Raji (cell line): Measurements from ENCODE around the gene FBLN2.

Experiments
- POLR2A ChIP-seq: IDR thresholded peaks from 2 replicates; pipeline ENCODE4 v1.6.1; 2011; ENCODE audit warnings: low read depth, low read length, control low read depth; ENCODE audit not compliant: insufficient read depth

Gene FBLN2

DNA sequence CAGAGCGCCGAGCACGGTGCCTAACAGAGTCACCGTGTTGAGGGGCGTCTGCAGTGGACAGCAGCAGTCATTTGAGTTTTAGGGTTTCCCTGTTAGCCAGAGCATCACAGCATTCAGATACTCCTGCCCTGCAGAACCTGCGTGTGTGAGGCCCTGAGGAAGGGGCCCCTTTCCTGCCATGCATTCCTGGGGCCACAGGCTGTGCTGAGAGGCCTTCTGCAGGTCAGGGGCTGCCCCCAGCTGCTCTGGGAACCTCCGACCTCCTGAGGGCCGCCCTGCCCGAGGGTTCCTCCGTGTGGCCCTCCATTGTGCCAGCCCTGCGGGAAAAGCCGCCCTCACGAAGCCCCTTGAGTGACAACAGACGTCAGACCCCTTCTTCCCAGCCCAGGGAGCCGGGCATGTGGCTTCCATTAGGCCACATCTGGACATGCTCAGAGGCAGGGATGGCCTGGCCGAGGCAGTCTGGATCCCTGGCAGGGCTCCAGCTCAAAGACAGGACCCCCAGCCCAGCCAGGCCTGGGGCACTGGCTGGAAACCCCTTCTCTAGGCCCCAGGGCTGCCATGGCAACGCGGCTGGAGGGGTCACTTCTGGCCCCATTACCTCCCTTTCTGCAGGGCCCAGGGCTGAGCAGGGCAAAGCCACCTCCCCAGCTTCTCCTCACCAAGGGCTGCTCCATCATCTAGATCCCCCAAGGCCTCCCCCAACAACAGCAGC lies 25.3 kb downstream of the FBLN2 start:
- no peak for TF ChIP-seq POLR2A

DNA sequence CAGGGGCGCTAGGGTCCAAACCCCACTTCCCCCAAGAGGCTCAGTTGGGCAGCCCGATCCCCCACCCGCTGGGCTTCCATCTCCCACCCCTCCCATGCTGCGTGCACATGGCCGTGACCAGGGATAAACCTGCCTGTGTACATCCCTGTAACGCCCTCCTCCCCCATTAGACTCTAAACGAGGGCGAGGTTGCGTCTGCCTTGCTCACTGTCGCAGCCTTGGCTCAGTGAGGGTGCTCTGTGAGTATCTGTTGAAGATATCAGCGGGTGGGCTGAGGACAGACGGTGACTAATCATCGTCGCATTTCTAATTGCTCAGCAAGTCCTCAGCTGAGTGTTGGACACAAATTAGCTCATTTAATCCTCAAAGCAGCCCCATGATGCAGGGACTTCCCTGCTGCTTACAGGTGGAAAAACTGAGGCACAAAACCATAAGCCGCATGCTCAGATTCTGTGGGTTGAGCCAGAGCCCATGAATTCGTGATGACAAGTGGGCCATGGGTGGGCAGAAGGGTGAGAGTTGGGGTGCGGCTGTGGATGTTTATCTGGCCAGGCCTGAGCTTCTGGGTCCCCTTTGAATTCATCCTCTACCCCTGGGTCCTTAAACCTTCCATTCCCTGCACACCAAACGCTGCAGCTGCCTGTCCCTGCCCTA lies 26.0 kb downstream of the FBLN2 start:
- TF ChIP-seq POLR2A, result no peak

GRCh38 chr3:13575459-13576061 lies 26.6 kb downstream of the FBLN2 start:
- TF ChIP-seq POLR2A, result no peak

GRCh38 chr3:13577181-13578121 lies 28.5 kb downstream of the FBLN2 start:
- no peak for TF ChIP-seq POLR2A

GRCh38 chr3:13578251-13578650 lies 29.3 kb downstream of the FBLN2 start:
- no peak for TF ChIP-seq POLR2A

DNA sequence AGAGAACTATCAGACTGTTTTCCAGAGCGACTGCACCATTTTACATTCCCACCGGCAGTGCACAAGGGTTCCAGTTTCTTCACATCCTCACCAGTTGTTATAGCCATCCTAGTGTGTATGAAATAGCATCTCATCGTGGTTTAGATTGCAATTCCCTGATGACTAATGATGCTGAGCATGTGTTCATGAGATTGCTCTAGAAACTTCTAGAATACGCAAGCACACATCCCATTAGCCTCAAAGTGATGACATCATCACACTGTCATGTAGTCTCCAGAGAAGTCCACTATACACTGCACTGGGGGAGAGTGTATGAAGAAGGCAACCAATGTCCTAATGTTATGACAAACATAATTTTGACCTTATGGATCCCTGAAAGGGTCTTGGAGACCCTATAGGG lies 30.1 kb downstream of the FBLN2 start:
- no peak for TF ChIP-seq POLR2A

- no peak for TF ChIP-seq POLR2A
Observed at GRCh38 chr3:13580256-13581023, 31.5 kb downstream of the FBLN2 start.

DNA sequence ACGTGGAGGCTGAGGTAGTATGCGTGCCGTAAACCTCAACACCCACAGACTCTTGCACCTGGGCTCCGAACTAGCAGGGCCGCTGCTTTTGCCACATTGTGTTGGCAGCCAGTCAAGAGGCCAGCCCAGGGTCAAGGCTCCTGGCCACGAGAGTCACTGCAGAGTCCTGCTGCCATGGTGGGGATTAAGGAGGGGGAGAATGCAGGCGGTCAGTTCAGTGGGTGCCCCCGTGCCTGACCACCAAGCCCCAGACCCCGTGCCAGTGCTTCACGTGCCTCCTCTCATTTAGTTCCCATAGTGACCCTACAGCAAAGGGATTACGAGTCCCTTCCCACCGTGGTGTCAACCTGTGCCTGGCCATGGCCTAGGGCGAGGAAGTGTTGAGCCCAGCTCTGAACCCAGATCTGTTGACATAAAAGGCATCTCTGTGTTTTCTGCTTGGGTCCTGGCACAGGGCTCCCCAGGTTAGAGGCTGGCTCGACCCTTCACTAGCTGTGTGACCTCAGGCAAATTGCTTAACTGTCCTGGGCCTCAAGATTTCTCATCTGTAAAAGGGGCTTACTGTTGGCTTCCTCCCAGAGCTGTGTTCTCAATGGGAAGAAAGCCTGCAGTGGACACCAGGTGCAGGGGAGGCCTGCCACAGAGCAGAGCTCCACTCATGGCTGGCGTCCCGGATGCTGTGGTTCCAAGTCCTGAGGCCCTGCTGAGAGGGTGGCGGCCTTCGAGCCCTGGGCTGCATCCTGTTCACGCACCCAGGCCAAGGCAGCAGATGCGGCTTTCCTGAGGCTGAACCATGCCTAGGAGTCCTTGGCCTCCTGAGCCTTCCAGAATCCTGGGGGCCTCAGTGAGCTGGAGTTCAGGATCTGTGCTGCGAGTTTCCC lies 32.8 kb downstream of the FBLN2 start:
- no peak for TF ChIP-seq POLR2A

- TF ChIP-seq POLR2A, result no peak
Observed at GRCh38 chr3:13582366-13583250, 33.7 kb downstream of the FBLN2 start.

DNA sequence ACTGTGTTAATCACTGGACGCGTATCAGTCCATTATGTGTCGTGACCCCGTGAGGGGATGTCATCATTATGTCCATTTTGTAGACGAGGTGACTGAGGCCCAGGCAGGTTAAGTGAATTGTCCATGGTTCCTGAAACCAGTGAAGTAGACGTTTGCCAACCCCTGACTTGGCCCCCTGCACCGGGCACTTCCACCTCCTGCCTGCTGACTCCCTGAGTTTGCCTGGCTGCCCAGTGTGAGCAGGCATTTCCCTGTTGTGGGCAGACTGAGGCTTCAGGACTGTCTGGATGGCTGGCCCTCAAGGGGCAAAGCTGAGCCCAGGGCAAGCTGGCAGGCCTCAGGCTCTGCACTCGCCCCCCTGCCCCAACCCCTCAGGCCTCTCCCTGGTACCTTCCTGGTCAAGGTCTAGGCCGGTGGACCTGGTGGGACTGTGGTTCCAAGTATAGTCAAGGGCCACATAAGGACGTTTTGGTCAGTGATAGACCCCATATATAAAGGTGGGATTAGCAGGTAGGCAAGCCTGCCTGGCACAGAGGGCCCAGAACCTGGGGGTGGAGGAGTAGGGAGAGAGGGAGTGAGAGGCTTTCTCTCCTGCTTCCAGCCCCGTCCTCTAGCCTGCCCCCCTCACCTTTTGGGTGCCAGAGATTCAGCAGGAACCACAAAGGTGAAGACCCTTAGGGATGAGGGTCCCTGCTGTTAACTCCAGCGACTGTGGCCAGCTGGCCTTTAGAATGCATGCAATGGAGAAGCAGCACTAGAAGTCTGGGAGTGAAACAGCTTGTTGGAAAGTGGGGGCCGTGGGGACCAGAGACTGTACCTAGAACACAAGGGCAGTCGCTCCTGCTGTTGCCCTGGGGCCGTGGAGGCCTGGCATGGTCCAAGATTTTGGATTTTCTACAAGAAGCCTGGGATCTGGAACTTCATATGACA lies 34.6 kb downstream of the FBLN2 start:
- TF ChIP-seq POLR2A, result no peak

- no peak for TF ChIP-seq POLR2A
Observed at GRCh38 chr3:13584427-13584891, 35.5 kb downstream of the FBLN2 start.
